ENCODE data around the gene BBS10.
"Not testable (repeated sequence)": the region's sequence is repeated elsewhere in the genome, so short reads cannot be mapped to it uniquely, and the experiment has no call there.

The BBS10 gene

GRCh38 chr12:76329606-76330005 is 18.6 kb downstream of the BBS10 start:
- Histone ChIP-seq H3K36me3 (ENCODE audit: control insufficient read depth, insufficient read depth, low read length) (no peaks in the 10 kb centered on the region), H3K4me2 (ENCODE audit: low read length) (no peak overlapping the region), H3K79me2 (no peaks in the 10 kb centered on the region), H3K9me3 (ENCODE audit: control insufficient read depth, low read length) (no peaks in the 10 kb centered on the region), H2AFZ (no peak overlapping the region), H3K4me1 (no peaks in the 10 kb centered on the region), H3K9ac (no peak overlapping the region), H3K27me3 (ENCODE audit: control insufficient read depth, insufficient read depth, low read length) (no peaks in the 10 kb centered on the region), H3K4me3 (ENCODE audit: low read depth, low read length) (no peak overlapping the region), H3K27ac (no peak overlapping the region)
- TF ChIP-seq, protein P1, sequence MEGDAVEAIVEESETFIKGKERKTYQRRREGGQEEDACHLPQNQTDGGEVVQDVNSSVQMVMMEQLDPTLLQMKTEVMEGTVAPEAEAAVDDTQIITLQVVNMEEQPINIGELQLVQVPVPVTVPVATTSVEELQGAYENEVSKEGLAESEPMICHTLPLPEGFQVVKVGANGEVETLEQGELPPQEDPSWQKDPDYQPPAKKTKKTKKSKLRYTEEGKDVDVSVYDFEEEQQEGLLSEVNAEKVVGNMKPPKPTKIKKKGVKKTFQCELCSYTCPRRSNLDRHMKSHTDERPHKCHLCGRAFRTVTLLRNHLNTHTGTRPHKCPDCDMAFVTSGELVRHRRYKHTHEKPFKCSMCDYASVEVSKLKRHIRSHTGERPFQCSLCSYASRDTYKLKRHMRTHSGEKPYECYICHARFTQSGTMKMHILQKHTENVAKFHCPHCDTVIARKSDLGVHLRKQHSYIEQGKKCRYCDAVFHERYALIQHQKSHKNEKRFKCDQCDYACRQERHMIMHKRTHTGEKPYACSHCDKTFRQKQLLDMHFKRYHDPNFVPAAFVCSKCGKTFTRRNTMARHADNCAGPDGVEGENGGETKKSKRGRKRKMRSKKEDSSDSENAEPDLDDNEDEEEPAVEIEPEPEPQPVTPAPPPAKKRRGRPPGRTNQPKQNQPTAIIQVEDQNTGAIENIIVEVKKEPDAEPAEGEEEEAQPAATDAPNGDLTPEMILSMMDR (IDR thresholded peaks at IDR 0.05), result no peak

DNA sequence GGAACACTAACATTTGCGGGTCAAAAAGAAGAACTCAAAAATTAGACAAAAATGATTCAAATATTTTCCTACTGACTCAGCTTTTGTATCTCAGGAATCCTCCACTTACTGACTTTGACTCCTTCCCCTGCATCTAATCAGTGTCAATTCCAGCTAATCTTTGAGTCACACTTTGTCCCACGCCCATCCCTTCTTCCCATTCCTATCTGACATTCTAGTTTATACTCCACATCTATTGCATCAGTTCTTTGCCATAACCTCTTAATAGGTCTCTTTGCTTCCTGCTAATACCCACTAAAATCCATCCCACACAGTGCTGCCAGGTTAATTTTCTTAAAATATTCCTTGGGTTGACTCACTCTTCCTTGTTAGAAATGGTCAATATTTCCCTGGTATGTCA is 19.1 kb downstream of the BBS10 start:
- H3K36me3 ChIP-seq (ENCODE audit: control insufficient read depth, insufficient read depth, low read length), result no peaks in the 10 kb centered on the region
- H3K9me3 ChIP-seq (ENCODE audit: control insufficient read depth, low read length), result no peaks in the 10 kb centered on the region
- no peaks in the 10 kb centered on the region for H3K4me1 ChIP-seq
- no peak overlapping the region for H3K4me3 ChIP-seq (ENCODE audit: low read depth, low read length)
- no peaks in the 10 kb centered on the region for H3K27me3 ChIP-seq (ENCODE audit: control insufficient read depth, insufficient read depth, low read length)
- TF ChIP-seq, protein P1 (IDR thresholded peaks at IDR 0.05), result no peak
- no peak overlapping the region for H2AFZ ChIP-seq
- H3K27ac ChIP-seq, result no peak overlapping the region
- no peak overlapping the region for H3K4me2 ChIP-seq (ENCODE audit: low read length)
- no peak overlapping the region for H3K9ac ChIP-seq
- no peaks in the 10 kb centered on the region for H3K79me2 ChIP-seq

- H3K9me3 ChIP-seq (ENCODE audit: control insufficient read depth, low read length); H3K79me2 ChIP-seq; H3K4me2 ChIP-seq (ENCODE audit: low read length); H3K27me3 ChIP-seq (ENCODE audit: control insufficient read depth, insufficient read depth, low read length); H3K36me3 ChIP-seq (ENCODE audit: control insufficient read depth, insufficient read depth, low read length); H3K9ac ChIP-seq; H3K27ac ChIP-seq; H3K4me1 ChIP-seq; H3K4me3 ChIP-seq (ENCODE audit: low read depth, low read length): not testable (repeated sequence)
- H2AFZ ChIP-seq, result peak overlapping the region; percentile 87
Observed at GRCh38 chr12:76319595-76320319, 28.5 kb downstream of the BBS10 start.

DNA sequence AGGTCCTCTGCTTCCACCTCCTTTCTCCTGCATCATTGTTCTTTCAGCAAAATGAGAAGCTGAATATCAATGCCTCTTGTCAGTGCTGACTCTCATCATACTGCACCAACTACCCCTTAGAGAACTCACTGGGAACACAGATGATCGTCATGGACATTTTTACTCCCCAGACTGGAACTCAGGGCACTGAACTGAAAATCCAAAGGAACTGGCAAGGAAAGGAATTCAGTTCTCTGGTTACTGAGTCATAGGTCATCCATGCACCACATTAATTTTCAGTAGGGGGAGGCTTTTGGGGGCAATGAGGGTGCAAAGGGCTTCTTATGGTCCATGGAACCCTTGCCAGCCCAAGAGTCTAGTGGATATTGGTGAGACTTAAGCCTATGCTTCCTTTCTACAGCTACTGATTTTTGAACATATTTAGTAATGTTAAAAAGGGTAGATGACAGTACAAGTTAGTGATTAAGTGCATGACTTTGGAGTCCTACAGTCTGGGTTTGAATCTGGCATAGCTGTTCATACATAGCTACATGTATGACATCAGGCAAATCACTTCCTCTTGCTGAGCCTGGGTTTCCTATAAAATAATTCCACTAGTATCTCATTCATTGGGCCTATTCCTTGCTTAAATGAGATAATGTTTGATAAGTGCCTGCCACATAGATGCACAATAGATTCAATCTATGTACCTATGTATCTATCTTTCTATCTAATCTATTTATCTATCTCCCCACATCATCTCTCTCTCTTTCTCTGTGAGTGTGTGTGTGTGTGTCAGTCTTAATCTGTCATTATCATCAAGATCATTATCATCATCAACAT is 29.2 kb downstream of the BBS10 start:
- TF ChIP-seq, protein P1 (IDR thresholded peaks at IDR 0.05), result no peak
- Histone ChIP-seq H3K36me3 (ENCODE audit: control insufficient read depth, insufficient read depth, low read length) (no peaks in the 10 kb centered on the region), H3K79me2 (no peaks in the 10 kb centered on the region), H2AFZ (peak overlapping the region; percentile 14), H3K9me3 (ENCODE audit: control insufficient read depth, low read length) (no peaks in the 10 kb centered on the region), H3K4me2 (ENCODE audit: low read length) (no peak overlapping the region), H3K9ac (no peak overlapping the region), H3K4me3 (ENCODE audit: low read depth, low read length) (no peak overlapping the region), H3K27ac (no peak overlapping the region), H3K4me1 (no peaks in the 10 kb centered on the region), H3K27me3 (ENCODE audit: control insufficient read depth, insufficient read depth, low read length) (no peaks in the 10 kb centered on the region)

GRCh38 chr12:76317976-76318375 is 30.2 kb downstream of the BBS10 start:
- H3K4me3 ChIP-seq (ENCODE audit: low read depth, low read length), result no peak overlapping the region
- peak overlapping the region; percentile 3 for H2AFZ ChIP-seq
- H3K4me1 ChIP-seq, result no peaks in the 10 kb centered on the region
- no peaks in the 10 kb centered on the region for H3K9me3 ChIP-seq (ENCODE audit: control insufficient read depth, low read length)
- no peaks in the 10 kb centered on the region for H3K79me2 ChIP-seq
- TF ChIP-seq, protein P1 (IDR thresholded peaks at IDR 0.05), result no peak
- no peak overlapping the region for H3K4me2 ChIP-seq (ENCODE audit: low read length)
- no peaks in the 10 kb centered on the region for H3K27me3 ChIP-seq (ENCODE audit: control insufficient read depth, insufficient read depth, low read length)
- H3K27ac ChIP-seq, result no peak overlapping the region
- H3K36me3 ChIP-seq (ENCODE audit: control insufficient read depth, insufficient read depth, low read length), result no peaks in the 10 kb centered on the region
- no peak overlapping the region for H3K9ac ChIP-seq
